HG03469 (cell line): ENCODE results near the gene CISTR.
A peak's percentile ranks its signal among the peaks of the same experiment; 100 is the strongest.

Experiments
- ATAC-seq: cut with Tn5 transposase; IDR thresholded peaks from one replicate; pipeline ENCODE4 v1.9.1; 2021; ENCODE audit warnings: mild to moderate bottlenecking, moderate library complexity, moderate number of reproducible peaks; ENCODE audit not compliant: unreplicated experiment

CISTR gene

DNA sequence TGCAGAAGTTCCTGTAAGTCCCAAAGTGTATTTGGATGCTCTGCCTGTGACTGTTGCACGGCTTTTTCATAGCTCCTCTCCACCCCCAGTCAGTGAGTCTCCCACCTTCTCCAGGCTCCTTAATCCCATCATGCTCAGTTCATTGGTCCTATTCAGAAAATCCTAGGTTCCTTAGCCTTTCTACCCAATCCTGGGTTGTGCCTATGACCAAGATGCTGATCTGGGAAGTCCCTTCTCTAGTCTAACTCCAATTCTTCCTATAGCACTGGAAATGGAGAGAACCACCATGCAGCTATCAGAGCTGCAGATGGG lies 7.7 kb downstream of the CISTR start:
- no peak for ATAC-seq

GRCh38 chr12:53743266-53744129 lies 8.3 kb downstream of the CISTR start:
- no peak for ATAC-seq

GRCh38 chr12:53740130-53740491 lies 11.7 kb downstream of the CISTR start:
- no peak for ATAC-seq

DNA sequence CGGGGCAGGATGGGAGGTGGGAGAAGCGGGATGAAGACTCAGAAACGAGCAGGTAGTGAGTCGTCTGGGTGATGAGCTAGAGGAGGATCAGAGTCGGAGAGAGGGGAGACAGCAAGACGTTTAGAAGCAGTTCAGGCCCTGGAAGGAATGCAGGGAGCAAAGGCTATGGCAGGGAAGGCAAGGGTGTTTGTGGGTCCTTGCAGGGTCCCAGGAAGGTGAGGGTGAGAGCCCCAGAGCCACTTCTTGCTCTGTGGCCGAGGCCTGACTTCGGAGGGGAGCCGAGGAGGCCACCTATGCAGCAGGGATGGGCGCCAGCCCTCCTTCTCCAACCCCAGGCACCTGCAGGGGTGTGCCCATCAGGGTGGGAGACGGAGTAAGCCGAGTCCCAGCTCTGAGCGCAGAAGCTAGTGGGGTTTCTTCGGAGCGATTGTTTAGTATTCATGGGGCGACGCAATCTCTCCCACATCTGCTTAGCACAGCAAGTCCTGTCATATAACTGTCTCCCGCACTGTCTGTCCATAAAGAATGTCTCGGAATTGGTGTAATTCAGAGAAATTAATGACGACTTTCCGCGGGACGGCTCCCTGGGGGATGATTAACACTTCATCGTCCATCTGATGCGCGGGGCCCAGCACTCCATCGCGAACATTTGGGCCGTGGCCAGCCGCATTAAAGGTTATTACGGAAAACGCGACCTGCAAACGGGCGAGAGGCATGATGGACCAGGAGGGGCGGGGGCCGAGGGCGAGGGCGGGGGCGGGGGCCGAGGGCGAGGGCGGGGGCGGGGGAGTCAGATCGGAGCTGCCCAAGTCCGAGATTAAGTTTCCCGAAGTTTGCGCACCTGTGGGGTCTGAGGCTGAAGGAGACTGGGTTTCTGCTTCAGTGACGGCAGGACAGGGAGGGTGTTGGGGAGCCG lies 12.3 kb downstream of the CISTR start:
- ATAC-seq, result no peak

DNA sequence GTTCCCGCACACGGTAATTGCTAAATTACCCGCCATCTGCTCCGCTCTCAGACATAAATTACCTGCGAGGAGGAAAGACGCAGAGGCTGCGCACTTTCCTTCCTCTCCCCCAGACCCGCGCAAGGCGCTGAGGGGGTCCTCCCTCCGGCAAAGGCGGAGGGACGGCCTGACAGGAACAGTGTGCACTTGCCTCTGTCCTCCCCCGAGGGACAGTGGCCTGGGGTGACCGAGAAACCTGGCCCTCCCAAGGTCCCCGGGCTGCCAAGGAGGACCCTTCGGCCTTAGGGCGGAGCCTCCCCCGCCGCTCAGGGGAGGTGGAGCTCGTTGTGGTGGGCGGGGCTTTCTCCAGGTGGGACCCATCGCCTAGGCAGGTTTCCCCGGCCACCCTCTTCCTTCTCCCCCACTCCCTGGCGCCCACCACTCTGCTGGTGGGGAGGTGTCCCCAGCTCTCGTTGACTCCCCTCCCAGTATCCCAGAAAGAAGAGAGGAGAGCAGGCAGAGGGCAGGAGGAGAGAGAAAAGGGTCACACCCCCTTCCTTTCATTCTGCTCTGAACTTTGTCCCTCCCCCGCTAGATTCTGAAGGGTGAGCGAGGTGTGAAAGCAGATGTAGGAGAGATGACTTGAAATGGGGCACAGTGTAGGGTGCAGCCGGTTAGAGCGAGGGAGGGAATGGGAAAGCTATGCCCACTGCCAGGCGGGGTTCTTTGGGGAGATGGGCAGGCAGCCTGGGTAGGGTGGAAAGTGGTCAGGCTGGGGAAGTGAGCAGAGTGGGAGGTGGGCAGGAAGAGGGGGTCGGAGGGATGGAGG lies 13.2 kb downstream of the CISTR start:
- ATAC-seq, result no peak

- ATAC-seq, result no peak
Measured at GRCh38 chr12:53737951-53738405, 13.8 kb downstream of the CISTR start.

DNA sequence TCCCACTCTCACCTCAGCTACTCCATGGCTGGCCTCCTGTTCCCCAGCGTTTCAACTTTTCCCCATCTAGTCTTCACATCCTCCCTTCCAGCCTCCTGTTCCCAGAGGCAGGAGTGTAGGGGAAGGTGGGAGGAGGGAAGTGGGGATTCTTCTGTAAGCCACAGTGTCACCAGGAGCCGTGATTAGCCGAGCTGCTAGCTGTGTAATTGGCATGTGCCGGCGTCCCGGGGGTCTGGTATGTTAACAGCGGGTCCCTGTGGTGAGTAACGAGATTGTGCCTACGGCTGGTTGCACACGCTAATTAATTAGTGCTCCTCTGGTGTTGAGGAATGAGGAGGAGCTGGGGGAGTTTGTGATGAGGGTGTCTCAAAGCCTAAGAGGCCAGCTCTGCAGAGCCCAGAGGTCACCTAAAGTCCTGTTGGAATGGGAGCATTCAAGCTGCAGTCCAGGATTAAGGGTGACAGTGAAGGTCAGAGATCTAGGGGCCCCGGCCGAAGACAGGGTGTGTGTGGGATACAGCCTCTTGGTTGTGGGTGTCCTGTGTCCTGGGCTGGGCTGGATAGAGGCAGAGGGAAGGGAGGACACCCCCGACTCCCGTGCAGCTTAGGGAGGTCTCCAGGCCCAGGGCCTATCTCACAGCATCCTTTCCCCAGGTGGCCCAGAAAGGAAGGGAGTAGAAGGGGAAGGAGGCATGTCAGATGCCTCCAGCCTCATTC lies 14.5 kb downstream of the CISTR start:
- no peak for ATAC-seq

DNA sequence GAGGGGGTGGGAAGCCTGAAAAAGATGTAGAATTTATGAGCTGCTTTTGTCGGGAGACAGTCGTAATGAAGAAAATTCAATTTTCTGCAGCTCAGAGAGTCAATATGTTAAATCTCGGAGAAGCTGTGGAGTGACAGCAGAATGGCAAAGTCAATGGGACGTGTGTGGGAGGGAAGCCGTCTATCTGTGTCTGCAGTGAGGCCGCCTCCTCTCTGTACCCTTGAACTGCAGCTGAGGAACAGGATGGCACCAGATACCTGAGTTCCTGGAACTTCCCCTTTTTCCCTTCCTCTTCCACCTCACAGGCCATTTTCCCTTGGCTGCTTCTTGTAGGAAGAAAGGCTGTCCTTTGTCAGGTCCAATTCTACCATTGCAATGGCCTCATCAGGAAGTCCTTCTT lies 15.2 kb downstream of the CISTR start:
- ATAC-seq, result no peak

DNA sequence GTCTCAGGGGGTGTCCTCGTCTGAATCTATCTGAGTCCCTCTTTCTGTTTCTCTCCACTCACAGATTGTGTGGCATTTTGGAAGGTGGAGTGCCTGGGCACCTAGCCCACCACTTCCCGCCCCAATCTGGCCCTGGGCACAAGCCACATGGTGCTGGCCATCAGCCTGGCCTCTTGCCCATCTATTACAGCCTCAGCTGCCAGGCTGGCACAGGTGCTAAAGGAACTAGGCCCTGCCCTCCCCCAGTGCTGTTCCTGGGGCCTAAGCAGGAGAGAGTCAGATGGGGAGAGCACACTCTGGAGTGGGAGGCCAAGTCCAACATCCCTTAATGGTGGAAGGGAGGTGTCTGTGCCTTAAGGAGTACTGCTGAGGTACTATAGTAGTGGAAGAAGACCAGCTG lies 16.2 kb downstream of the CISTR start:
- ATAC-seq, result no peak

GRCh38 chr12:53734425-53734824 lies 17.4 kb downstream of the CISTR start:
- no peak for ATAC-seq

DNA sequence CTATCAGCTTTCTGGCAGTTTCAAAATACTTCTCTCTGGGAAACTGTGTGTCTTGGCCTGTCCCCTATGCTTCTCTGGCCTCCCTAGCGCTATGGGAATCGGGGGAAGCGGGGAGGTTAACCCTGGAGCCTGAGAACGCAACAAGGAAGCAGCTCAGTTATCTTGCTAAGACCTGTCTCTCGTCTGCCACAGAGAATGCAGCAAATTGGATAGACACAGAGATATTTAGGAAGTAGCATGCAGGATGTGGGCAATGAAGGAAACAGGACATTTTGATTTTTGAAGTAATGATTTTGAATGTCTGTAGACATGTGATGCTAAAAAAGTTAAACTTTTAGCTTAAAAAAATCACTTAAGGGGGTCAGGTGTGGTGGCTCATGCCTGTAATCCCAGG lies 18.0 kb downstream of the CISTR start:
- ATAC-seq, result no peak

DNA sequence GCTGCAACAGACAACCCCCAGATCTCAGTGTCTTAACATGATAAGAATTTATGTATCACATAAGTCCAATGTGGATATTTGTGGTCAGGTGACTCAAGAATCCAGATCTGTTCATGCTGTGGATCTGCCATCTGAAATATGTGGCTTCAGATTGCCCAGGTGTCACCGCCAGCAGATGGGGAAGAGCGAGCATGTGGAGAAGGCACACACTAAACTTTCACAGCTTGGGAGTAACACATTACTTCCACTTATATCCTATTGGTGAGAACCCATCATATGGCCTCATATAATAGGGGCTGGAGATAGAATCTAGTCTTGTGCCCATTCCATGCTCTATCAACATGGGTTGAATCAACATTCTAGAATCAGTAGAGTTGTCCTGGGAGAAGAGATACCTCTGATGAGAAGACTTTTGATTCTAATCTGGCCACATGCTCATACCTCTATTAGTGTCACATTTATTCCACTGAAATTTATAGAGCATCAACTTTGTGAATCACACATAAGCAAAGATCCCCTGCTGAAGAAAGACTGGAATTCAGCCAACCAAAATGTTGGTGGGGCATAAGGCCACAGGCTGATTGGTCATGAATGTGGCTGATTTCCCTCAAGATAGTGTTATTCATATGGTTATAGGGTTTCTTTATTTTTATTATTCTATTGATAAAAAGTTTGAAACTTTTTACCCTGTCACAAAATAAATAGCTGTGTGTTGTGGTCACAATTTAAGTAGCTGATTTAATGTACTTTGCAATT lies 18.6 kb downstream of the CISTR start:
- ATAC-seq, result no peak

DNA sequence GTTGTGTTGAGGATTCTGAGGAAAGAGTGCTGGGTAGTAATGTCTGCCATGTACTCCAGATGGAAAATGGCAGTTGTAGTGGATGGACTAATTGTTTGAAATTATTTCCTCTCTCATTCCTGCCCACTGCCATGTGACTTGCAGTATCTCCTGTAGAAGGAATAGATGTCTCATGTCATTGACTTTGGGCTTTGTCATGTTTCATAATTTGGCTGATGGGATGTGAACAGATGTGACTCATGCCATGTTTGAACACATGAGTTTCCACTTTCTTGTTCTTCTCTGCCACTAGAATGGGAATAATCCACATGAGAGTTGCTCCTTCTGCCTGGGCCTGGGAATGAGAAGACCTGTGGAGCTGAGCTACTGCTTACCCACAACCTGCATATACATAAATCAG lies 22.1 kb downstream of the CISTR start:
- ATAC-seq, result no peak

DNA sequence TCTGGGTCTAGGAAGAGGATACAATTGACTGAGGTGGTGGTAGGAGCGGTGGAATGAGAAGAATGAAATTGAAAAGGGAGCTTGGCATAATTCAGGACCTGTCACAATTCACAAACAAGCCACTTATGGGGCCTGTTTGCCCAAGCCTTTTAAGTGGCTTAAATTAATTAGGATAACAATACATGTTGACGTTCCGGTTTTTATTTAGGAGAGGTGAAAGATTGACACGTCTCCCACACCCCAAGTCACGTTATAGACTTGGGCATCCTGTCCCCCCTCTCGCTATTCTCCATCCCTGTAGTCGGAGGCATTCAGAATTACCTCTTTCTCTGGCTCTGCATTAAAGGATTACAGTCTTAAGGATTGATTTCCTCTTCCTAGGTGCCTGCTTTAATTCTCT lies 23.6 kb downstream of the CISTR start:
- no peak for ATAC-seq

- ATAC-seq, result peak; percentile 94
Measured at GRCh38 chr12:53727310-53728041, 24.3 kb downstream of the CISTR start, which contains the start of gene CALCOCO1. TSS of gene CALCOCO1 (minus strand) at chr12:53727452. CDS start at chr12:53725242, 2,210 bp downstream.

DNA sequence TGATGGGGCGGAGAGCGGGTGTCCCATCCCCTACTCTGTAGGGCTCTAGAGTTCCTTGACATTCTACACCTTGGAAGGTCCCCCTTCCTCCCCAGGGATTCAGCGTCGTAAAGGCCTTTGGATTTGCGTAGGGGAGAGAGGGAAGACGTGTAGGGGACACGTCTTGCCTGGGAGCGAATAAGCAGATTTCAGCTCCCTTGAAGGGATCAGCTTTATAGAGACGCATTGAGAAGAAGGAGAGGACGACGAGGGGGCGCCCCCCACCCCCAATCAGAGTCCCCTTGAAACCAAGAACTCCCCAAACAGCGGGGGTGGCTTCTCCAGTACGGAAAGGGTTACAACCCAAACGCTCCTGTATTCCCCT lies 24.9 kb downstream of the CISTR start:
- ATAC-seq, result no peak

GRCh38 chr12:53726341-53726740 lies 25.4 kb downstream of the CISTR start:
- ATAC-seq, result no peak

DNA sequence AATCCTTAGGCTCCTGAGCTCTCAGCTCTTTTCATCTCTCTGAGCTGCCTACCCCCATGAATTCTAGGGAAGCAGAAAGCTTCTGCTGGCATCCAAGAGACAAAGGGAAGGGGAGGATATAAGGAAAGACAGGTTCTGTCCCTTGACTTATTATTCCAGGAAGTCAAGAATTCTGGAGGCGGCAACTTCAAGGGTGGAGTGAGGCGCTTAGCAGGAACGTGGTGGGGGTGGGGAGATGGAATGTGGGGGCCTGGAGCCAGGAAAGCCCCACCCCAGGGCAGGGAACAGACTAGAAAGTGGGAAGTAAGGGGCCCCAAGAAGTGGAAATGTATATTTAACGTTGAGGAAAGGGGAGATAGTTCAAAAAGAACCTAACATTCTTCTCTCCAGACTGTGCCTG lies 26.0 kb downstream of the CISTR start:
- no peak for ATAC-seq

DNA sequence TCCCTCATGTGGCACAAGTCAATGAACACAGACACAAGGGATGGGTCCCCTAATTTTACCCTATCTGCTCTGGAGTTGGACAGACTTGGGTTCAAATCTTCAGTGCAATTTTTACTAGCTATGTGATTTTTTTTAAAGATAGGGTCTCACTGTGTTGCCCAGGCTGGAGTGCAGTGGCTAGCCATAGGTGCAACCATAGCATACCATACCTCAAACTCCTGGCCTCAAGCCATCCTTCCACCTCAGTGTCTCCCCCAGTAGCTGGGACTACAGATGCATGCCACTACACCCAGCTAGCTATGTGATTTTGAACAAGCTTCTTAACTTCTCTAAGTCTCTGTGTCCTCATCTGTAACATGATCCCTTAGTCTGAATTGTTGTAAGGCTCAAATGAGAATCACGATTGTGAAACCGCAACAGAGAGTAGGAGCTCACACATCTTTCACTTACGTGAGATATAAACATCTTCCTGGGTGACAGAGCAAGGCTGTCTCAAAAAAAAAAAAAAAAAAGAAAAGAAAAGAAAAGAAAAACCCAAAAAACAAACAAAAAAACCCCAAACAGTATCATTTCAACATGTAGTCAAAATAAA lies 29.2 kb downstream of the CISTR start:
- ATAC-seq, result no peak
